Omental fat pad (tissue), 4 donors: ENCODE data around the gene DHRS13. TPM values are rescaled to one million over a fixed set of nuclear protein-coding genes. Genes with fewer than 3 reads are reported as not detected.

Experiments used
- ATAC-seq: fragments of 150-250 bp; one replicate; pipeline ENCODE4 v1.9.1; 2016; ENCODE audit warnings: mild to moderate bottlenecking, moderate library complexity; ENCODE audit not compliant: low FRiP score
- DNase-seq: peaks from one replicate; pipeline ENCODE4 v3.0.0-alpha.2; 2019; ENCODE audit warnings: low spot score
- CTCF ChIP-seq, 3 donors: fragments of 450-650 bp; IDR thresholded peaks; one replicate each; pipeline ENCODE4 v1.5.1; 2016 to 2017; ENCODE audit warnings: antibody characterized with exemption in 3 of 3, mild to moderate bottlenecking in 3 of 3, moderate library complexity in 2 of 3
- total RNA-seq, 4 donors: library from RNA; depleted of rRNA; stranded (reverse); fragments of >200 nt; gene quantifications; one replicate each; pipeline ENCODE4 v1.1.0, GENCODE V29; 2016

Gene DHRS13
- total RNA-seq, 4 donors from 2014 or later: 5.0 to 11.3 (median 6.3) TPM

- DNase-seq (no peak), ATAC-seq (no peak)
- TF ChIP-seq CTCF (IDR thresholded peaks at IDR 0.05): no peak
Observed at GRCh38 chr17:28888832-28889231, 14.0 kb downstream of the DHRS13 start.

DNA sequence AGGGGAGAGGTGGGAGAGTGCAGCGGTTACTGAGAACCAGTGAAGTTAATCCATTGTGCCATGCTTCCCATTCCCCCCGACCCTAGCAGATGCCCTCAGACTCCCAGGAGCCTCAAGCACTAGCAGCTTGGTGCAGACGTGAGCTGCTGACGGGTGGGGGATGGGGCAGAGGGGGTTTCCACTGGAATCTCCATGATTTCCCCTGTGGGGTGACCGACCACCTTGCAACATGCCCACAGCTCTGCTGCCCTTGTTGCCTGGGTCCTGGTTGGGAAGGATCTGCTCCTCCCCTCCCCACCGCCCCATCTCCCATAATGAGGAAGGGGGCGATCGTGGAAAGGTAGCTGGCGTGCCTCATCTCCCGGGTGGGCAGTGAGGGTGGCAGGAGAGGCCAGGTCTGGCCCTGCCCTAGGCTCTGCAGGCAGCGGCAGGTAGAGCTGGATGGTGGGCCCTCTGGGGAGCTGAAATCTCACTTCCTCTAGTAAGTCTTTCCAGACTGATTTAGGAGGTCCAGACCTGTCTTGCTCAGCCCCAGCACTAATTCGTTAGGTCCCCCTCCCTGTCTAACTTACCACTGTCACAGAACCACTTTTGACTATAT lies 14.9 kb downstream of the DHRS13 start:
- no peak for DNase-seq
- no peak for TF ChIP-seq CTCF (IDR thresholded peaks at IDR 0.05)
- no peak for ATAC-seq

GRCh38 chr17:28885951-28886350 lies 16.9 kb downstream of the DHRS13 start:
- TF ChIP-seq CTCF (IDR thresholded peaks at IDR 0.05): no peak
- ATAC-seq (no peak), DNase-seq (no peak)

GRCh38 chr17:28885363-28885762 lies 17.5 kb downstream of the DHRS13 start:
- no peak for TF ChIP-seq CTCF (IDR thresholded peaks at IDR 0.05)
- ATAC-seq (no peak), DNase-seq (no peak)

DNA sequence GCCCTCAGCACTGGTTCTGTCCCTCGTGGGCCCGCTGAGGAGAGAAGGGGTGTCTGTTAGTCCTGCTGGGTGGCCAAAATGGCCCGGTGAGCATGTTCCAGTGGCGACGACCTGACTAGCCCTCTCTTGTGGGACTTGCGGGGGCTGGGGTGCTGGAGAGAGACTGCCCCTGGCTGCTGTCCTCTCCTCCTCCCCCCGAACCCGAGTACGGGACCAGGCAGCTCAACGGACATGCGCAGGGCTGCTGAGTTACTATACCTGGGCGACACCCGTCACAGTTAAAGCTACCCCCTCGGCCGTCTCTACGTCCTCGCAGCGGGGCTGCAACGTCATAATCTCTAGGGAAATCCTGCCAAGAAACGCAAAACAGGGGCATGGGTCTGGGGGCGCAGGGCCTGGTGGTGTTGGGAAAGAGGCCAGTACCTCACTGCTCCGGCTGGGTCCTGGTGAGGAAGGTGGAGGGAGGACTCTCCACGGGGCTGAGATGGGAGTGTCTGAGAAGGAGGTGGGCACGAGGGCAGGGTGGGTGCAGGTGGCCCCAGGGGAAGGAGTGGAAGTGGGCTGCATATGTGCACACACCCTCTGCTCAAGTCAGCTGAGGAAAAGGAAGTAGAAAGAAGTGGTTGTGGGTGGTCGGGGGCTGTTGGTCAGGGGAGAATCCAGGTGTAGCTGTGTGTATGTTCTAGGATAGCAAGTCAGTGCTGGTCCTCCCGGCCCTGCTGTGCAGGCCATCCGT lies 18.7 kb downstream of the DHRS13 start:
- TF ChIP-seq CTCF (IDR thresholded peaks at IDR 0.05): no peak
- no peak for DNase-seq
- ATAC-seq: no peak

GRCh38 chr17:28882154-28882895 lies 20.6 kb downstream of the DHRS13 start:
- TF ChIP-seq CTCF (IDR thresholded peaks at IDR 0.05): no peak
- ATAC-seq: no peak
- DNase-seq: no peak
